HG02642 (cell line): ENCODE measurements around the gene YPEL2.
"Not testable (repeated sequence)": the region's sequence is repeated elsewhere in the genome, so short reads cannot be mapped to it uniquely, and the experiment has no call there.

ENCODE experiments used
- ATAC-seq: cut with Tn5 transposase; IDR thresholded peaks from one replicate; pipeline ENCODE4 v1.9.1; 2021; ENCODE audit warnings: mild to moderate bottlenecking; ENCODE audit not compliant: unreplicated experiment, poor library complexity

The YPEL2 gene

GRCh38 chr17:59372138-59372751 is 40.8 kb downstream of the YPEL2 start:
- ATAC-seq, result peak; percentile 64

GRCh38 chr17:59373882-59374495 is 42.5 kb downstream of the YPEL2 start:
- ATAC-seq, result no peak

GRCh38 chr17:59374612-59375011 is 43.2 kb downstream of the YPEL2 start:
- ATAC-seq, result no peak

- no peak for ATAC-seq
Measured at GRCh38 chr17:59375857-59376256, 44.4 kb downstream of the YPEL2 start.

- ATAC-seq, result no peak
Measured at GRCh38 chr17:59376506-59376905, 45.1 kb downstream of the YPEL2 start.

- ATAC-seq, result no peak
Measured at GRCh38 chr17:59377410-59377809, 46.0 kb downstream of the YPEL2 start.

- ATAC-seq, result no peak
Measured at GRCh38 chr17:59378675-59379074, 47.2 kb downstream of the YPEL2 start.

GRCh38 chr17:59380474-59380873 is 49.0 kb downstream of the YPEL2 start:
- no peak for ATAC-seq

- ATAC-seq, result no peak
Measured at GRCh38 chr17:59381716-59382570, 50.5 kb downstream of the YPEL2 start.

GRCh38 chr17:59383893-59384292 is 52.4 kb downstream of the YPEL2 start:
- ATAC-seq, result no peak

- ATAC-seq, result no peak
Measured at GRCh38 chr17:59387351-59388068, 56.1 kb downstream of the YPEL2 start.

- no peak for ATAC-seq
Measured at GRCh38 chr17:59388069-59388556, 56.7 kb downstream of the YPEL2 start.

GRCh38 chr17:59389066-59389465 is 57.6 kb downstream of the YPEL2 start:
- ATAC-seq, result no peak

- no peak for ATAC-seq
Measured at GRCh38 chr17:59391021-59391420, 59.6 kb downstream of the YPEL2 start.

GRCh38 chr17:59392973-59393679 is 61.7 kb downstream of the YPEL2 start:
- no peak for ATAC-seq

- not testable (repeated sequence) for ATAC-seq
Measured at GRCh38 chr17:59393742-59394410, 62.4 kb downstream of the YPEL2 start.

GRCh38 chr17:59396134-59396826 is 64.8 kb downstream of the YPEL2 start:
- ATAC-seq, result no peak

- no peak for ATAC-seq
Measured at GRCh38 chr17:59397316-59398073, 66.0 kb downstream of the YPEL2 start.
